Stimulated activated CD4-positive, alpha-beta T cell treated with anti-CD3 and anti-CD28 coated beads, Interleukin-1b, Interleukin-23, amount 100 ng/mL, for 48 hours (primary cell): ENCODE measurements around the gene CPHXL2.

Source experiments
- DNase-seq: peaks from one replicate; pipeline ENCODE4 v3.0.0-alpha.2; 2020

Gene CPHXL2

GRCh38 chr16:75676909-75677308 lies at the start of gene CPHXL2:
CPHXL2 (minus strand) TSS chr16:75677009; CDS start chr16:75676999, 10 bp downstream.
- DNase-seq, result no peak

GRCh38 chr16:75726390-75726789 lies 49.6 kb upstream of the CPHXL2 start, which contains the start of gene CPHXL:
CPHXL (minus strand) TSS chr16:75726490; CDS start chr16:75726442, 48 bp downstream.
- no peak for DNase-seq

GRCh38 chr16:75718452-75718851 lies 41.6 kb upstream of the CPHXL2 start:
- no peak for DNase-seq

GRCh38 chr16:75714661-75715060 lies 37.9 kb upstream of the CPHXL2 start:
- no peak for DNase-seq

GRCh38 chr16:75710344-75710743 lies 33.5 kb upstream of the CPHXL2 start:
- DNase-seq, result no peak

- DNase-seq, result no peak
These were observed 26.5 kb upstream of the CPHXL2 start for GRCh38 chr16:75703306-75703705.

- no peak for DNase-seq
These were observed 25.4 kb upstream of the CPHXL2 start for GRCh38 chr16:75702242-75702641.

- no peak for DNase-seq
These were observed 24.6 kb upstream of the CPHXL2 start, which contains the start of gene DUXB for GRCh38 chr16:75701361-75701760. DUXB (minus strand) TSS chr16:75701461; CDS start chr16:75701418, 43 bp downstream.

- no peak for DNase-seq
These were observed 20.8 kb upstream of the CPHXL2 start for GRCh38 chr16:75697571-75697970.

GRCh38 chr16:75695708-75696107 lies 18.9 kb upstream of the CPHXL2 start:
- DNase-seq, result no peak

GRCh38 chr16:75687361-75687760 lies 10.6 kb upstream of the CPHXL2 start:
- DNase-seq, result no peak

GRCh38 chr16:75682308-75682707 lies 5.5 kb upstream of the CPHXL2 start:
- no peak for DNase-seq

- no peak for DNase-seq
These were observed 2.6 kb upstream of the CPHXL2 start for GRCh38 chr16:75679366-75679765.

GRCh38 chr16:75667503-75667902 lies 9.3 kb downstream of the CPHXL2 start:
- no peak for DNase-seq

GRCh38 chr16:75660726-75661302 lies 16.0 kb downstream of the CPHXL2 start:
- no peak for DNase-seq

- no peak for DNase-seq
These were observed 16.5 kb downstream of the CPHXL2 start for GRCh38 chr16:75660321-75660720.

GRCh38 chr16:75658175-75658574 lies 18.6 kb downstream of the CPHXL2 start:
- DNase-seq, result no peak

GRCh38 chr16:75653922-75654321 lies 22.9 kb downstream of the CPHXL2 start:
- DNase-seq, result no peak

- DNase-seq, result peak; percentile 83
These were observed 28.3 kb downstream of the CPHXL2 start for GRCh38 chr16:75648265-75649076.

- DNase-seq, result peak; percentile 95
These were observed 29.1 kb downstream of the CPHXL2 start, which contains the start of the genes KARS1 and TERF2IP for GRCh38 chr16:75647492-75648264. KARS1 (minus strand) TSS chr16:75647665; CDS start chr16:75647639, 26 bp downstream. TERF2IP (plus strand) TSS chr16:75647773; CDS start chr16:75647883, 110 bp downstream.

GRCh38 chr16:75647112-75647491 lies 29.7 kb downstream of the CPHXL2 start:
- DNase-seq, result no peak

- DNase-seq, result no peak
These were observed 32.4 kb downstream of the CPHXL2 start for GRCh38 chr16:75644240-75645012.
